ENCODE data around the gene FRG1.

DNA sequence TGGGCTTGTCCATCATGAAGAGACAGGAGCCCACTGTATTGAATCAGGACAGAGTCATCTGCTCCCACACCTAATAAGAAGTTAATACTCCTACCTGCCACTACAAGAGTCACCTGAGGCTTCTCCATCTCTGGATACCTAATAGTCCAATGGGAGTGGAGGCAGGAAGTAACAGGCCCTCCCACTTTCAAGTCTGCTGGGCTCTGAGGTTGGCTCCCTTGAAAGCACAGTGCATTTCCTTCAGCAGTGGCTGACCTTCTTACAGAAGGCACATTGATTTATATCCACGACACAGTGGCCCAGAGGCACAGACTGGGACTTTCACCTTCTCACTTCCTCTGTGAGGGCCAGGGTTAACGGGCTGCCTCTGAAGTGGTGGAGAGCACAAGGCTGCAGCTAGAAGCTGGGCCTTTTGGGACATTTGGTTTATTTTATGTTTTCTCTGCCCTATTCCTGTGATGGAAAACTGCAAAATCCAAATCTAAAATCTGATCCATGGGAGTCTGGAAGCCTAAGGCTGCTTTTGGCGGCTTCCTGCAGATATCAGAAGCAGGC is 48.3 kb downstream of the FRG1 start:
- TF ChIP-seq, protein P1, sequence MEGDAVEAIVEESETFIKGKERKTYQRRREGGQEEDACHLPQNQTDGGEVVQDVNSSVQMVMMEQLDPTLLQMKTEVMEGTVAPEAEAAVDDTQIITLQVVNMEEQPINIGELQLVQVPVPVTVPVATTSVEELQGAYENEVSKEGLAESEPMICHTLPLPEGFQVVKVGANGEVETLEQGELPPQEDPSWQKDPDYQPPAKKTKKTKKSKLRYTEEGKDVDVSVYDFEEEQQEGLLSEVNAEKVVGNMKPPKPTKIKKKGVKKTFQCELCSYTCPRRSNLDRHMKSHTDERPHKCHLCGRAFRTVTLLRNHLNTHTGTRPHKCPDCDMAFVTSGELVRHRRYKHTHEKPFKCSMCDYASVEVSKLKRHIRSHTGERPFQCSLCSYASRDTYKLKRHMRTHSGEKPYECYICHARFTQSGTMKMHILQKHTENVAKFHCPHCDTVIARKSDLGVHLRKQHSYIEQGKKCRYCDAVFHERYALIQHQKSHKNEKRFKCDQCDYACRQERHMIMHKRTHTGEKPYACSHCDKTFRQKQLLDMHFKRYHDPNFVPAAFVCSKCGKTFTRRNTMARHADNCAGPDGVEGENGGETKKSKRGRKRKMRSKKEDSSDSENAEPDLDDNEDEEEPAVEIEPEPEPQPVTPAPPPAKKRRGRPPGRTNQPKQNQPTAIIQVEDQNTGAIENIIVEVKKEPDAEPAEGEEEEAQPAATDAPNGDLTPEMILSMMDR (conservative IDR thresholded peaks at IDR 0.05 in 1 of 2, IDR thresholded peaks at IDR 0.05 in 1 of 2; ENCODE audit: low read depth in 1 of 2, low read length in 2 of 2), result no peak
- no peak for TF ChIP-seq EZH2 (IDR thresholded peaks at IDR 0.05; ENCODE audit: low read length, missing control alignments)

Data from fibroblast of lung (primary cell).